ENCODE results near the gene PPFIBP2.

DNA sequence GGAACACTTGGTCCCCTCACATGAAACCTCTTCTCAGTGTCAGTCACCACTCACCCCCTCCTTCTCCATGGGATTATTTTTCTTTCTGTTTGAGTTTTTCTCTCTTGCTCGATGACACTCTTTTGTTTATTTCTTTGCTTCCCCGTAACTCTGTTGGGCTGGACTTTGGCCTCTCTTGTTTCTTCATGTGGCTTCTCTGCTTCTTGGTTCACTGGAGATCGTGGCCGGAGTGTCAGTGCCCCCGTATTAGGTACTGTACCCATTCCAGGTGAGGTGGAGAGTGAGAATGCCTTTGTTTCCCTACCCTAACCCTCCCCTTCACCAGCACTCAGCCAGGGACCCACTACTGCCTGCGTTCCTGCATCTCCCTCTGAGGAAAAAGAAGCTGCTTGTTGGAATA is 127.0 kb downstream of the PPFIBP2 start:
- TF ChIP-seq DNMT1 (CRISPR knock-in tag; IDR thresholded peaks at IDR 0.05) (no peak), NFE2L2 (IDR thresholded peaks at IDR 0.05; ENCODE audit: low read length) (no peak), SRSF4 (IDR thresholded peaks at IDR 0.05; ENCODE audit: low read depth, low read length, poor library complexity, severe bottlenecking) (no peak)
